Prostate gland (tissue), 2 donors: Measurements from ENCODE around the gene B4GALNT1.

Experiments used
- POLR2A ChIP-seq: fragments of 450-650 bp; IDR thresholded peaks from one replicate; pipeline ENCODE4 v1.6.1; 2016; ENCODE audit warnings: antibody characterized with exemption, mild to moderate bottlenecking
- TF ChIP-seq, protein P1 (sequence below), 4 experiments: fragments of 200-600 bp in 2 of 4; fragments of 450-650 bp in 2 of 4; sonication (generic) in 2 of 4; IDR thresholded peaks; 1 replicate in 3 of 4; 2 replicates in 1 of 4; pipeline ENCODE4 v1.5.1; 2016 to 2019; ENCODE audit warnings: antibody characterized with exemption in 4 of 4, mild to moderate bottlenecking in 2 of 4, moderate library complexity in 2 of 4

DNA sequence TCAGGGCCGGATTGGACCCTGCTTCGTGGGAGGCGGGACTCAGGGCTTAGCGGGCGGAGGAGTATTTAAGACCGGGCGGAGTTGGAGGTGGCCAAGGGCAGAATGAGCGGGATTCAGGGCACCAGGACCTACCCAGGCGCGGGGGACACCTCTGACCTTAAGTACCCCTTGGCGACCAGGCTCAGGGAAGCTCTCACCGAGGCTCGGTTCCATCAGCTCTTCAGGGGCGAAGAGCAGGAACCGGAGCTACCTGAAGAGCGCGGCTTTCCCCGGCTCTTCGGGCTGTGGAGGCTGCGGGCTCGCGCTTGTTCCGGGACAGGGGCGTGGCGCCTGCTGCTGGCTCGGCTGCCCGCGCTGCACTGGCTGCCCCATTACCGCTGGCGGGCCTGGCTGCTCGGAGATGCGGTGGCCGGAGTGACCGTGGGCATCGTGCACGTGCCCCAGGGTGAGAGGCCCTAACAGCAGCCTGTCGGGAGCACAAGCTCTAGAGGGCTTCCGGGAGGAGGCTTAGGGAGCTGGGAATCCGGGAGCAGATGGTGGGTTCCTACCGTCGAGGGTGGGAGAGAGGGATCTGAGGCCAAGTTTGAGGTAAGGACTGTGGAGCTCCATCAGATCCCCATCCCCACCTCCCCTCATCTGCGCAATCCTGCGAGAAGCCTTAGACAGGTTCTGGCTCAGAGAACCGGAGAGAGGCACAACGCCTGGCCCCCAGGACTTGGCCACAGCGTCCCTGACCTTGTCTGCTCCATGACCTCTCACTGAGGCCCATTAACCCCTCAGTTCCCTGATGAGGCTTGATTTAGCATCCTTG is 13.4 kb downstream of the B4GALNT1 start:
- TF ChIP-seq, protein P1, sequence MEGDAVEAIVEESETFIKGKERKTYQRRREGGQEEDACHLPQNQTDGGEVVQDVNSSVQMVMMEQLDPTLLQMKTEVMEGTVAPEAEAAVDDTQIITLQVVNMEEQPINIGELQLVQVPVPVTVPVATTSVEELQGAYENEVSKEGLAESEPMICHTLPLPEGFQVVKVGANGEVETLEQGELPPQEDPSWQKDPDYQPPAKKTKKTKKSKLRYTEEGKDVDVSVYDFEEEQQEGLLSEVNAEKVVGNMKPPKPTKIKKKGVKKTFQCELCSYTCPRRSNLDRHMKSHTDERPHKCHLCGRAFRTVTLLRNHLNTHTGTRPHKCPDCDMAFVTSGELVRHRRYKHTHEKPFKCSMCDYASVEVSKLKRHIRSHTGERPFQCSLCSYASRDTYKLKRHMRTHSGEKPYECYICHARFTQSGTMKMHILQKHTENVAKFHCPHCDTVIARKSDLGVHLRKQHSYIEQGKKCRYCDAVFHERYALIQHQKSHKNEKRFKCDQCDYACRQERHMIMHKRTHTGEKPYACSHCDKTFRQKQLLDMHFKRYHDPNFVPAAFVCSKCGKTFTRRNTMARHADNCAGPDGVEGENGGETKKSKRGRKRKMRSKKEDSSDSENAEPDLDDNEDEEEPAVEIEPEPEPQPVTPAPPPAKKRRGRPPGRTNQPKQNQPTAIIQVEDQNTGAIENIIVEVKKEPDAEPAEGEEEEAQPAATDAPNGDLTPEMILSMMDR (IDR thresholded peaks at IDR 0.05) = no peak
- no peak for TF ChIP-seq POLR2A
